Thoracic aorta (tissue), 2 donors: ENCODE results near the gene SYAP1. TPM values are rescaled to one million over a fixed set of nuclear protein-coding genes. Genes with fewer than 3 reads are reported as not detected.
"Not testable (repeated sequence)": the region's sequence is repeated elsewhere in the genome, so short reads cannot be mapped to it uniquely, and the experiment has no call there.

Experiments
- ATAC-seq: fragments of 150-250 bp; one replicate; pipeline ENCODE4 v1.8.0; 2017; ENCODE audit warnings: low read depth; ENCODE audit not compliant: insufficient number of reproducible peaks, low FRiP score
- DNase-seq: peaks from one replicate; pipeline ENCODE4 v3.0.0-alpha.2; 2020; ENCODE audit warnings: low spot score
- H3K27ac ChIP-seq, 2 donors: fragments of 200-600 bp; sonication (generic); 1 replicate in 1 of 2; 2 replicates in 1 of 2; pipeline ENCODE4 v1.5.1; 2016; ENCODE audit warnings: mild to moderate bottlenecking in 2 of 2, moderate library complexity in 2 of 2
- H3K27me3 ChIP-seq: fragments of 200-600 bp; sonication (generic); replicated peaks from 2 replicates; pipeline ENCODE4 v1.6.0; 2016; ENCODE audit warnings: mild to moderate bottlenecking; ENCODE audit not compliant: insufficient read depth
- H3K36me3 ChIP-seq: fragments of 200-600 bp; sonication (generic); one replicate; pipeline ENCODE4 v1.5.1; 2016
- H3K4me1 ChIP-seq, 2 donors: fragments of 200-600 bp; sonication (generic); 1 replicate in 1 of 2; 2 replicates in 1 of 2; pipeline versions ENCODE4 v1.5.1 to v1.6.0; 2016; ENCODE audit warnings: low read depth in 2 of 2, mild to moderate bottlenecking in 1 of 2; ENCODE audit not compliant: control insufficient read depth in 1 of 2
- H3K4me3 ChIP-seq: fragments of 200-600 bp; sonication (generic); 2 replicates; pipeline ENCODE4 v1.5.1; 2016; ENCODE audit warnings: mild to moderate bottlenecking
- H3K9me3 ChIP-seq: fragments of 200-600 bp; sonication (generic); 2 replicates; pipeline ENCODE4 v1.5.1; 2016
- CTCF ChIP-seq: fragments of 200-600 bp; sonication (generic); IDR thresholded peaks from one replicate; pipeline ENCODE4 v1.5.1; 2019; ENCODE audit warnings: antibody characterized with exemption
- total RNA-seq, 2 donors: library from RNA; depleted of rRNA; stranded (reverse); fragments of >200 nt; gene quantifications; one replicate each; pipeline versions ENCODE4 v1.1.0 to v1.2.3, GENCODE V29; 2016

Gene SYAP1
- total RNA-seq, 2 donors from 2014 or later: 18.3 to 22.2 TPM

GRCh38 chrX:16771483-16772398, 52.3 kb downstream of the SYAP1 start:
- Histone ChIP-seq H3K4me3 (no peak overlapping the region), H3K27me3 (no peaks in the 10 kb centered on the region), H3K4me1 (no peaks in the 10 kb centered on the region), H3K9me3 (no peaks in the 10 kb centered on the region), H3K36me3 (no peaks in the 10 kb centered on the region), H3K27ac (no peak overlapping the region)
- DNase-seq: no peak
- no peak for ATAC-seq
- no peak for TF ChIP-seq CTCF

GRCh38 chrX:16772460-16772859, 53.0 kb downstream of the SYAP1 start:
- Histone ChIP-seq H3K4me1 (no peaks in the 10 kb centered on the region), H3K27ac (no peak overlapping the region), H3K27me3 (no peaks in the 10 kb centered on the region), H3K9me3 (no peaks in the 10 kb centered on the region), H3K36me3 (no peaks in the 10 kb centered on the region), H3K4me3 (no peak overlapping the region)
- DNase-seq: no peak
- ATAC-seq: no peak
- TF ChIP-seq CTCF: no peak

- Histone ChIP-seq H3K27me3 (no peaks in the 10 kb centered on the region), H3K36me3 (no peaks in the 10 kb centered on the region), H3K4me1 (no peaks in the 10 kb centered on the region), H3K27ac (no peak overlapping the region), H3K4me3 (no peak overlapping the region), H3K9me3 (no peaks in the 10 kb centered on the region)
- DNase-seq (no peak), ATAC-seq (no peak)
- TF ChIP-seq CTCF: no peak
Measured at GRCh38 chrX:16774746-16775145, 55.3 kb downstream of the SYAP1 start.

- no peak for TF ChIP-seq CTCF
- ATAC-seq: no peak
- no peaks in the 10 kb centered on the region for H3K4me1 ChIP-seq
- H3K27ac ChIP-seq: no peak overlapping the region
- H3K27me3 ChIP-seq: no peaks in the 10 kb centered on the region
- H3K9me3 ChIP-seq: no peaks in the 10 kb centered on the region
- H3K36me3 ChIP-seq: no peaks in the 10 kb centered on the region
- H3K4me3 ChIP-seq: no peak overlapping the region
- no peak for DNase-seq
Measured at GRCh38 chrX:16778545-16778944, 59.1 kb downstream of the SYAP1 start.

- ATAC-seq (no peak), DNase-seq (no peak)
- Histone ChIP-seq H3K4me1 (no peaks in the 10 kb centered on the region), H3K36me3 (no peaks in the 10 kb centered on the region), H3K4me3 (no peak overlapping the region), H3K9me3 (no peaks in the 10 kb centered on the region), H3K27ac (no peak overlapping the region), H3K27me3 (no peaks in the 10 kb centered on the region)
- TF ChIP-seq CTCF: no peak
Measured at GRCh38 chrX:16778993-16779392, 59.6 kb downstream of the SYAP1 start.

GRCh38 chrX:16779815-16780214, 60.4 kb downstream of the SYAP1 start:
- H3K36me3 ChIP-seq, H3K27ac ChIP-seq, H3K27me3 ChIP-seq, DNase-seq, H3K4me3 ChIP-seq, H3K9me3 ChIP-seq, H3K4me1 ChIP-seq, ATAC-seq: not testable (repeated sequence)
